CD4-positive, alpha-beta T cell (primary cell): Measurements from ENCODE around the gene ANGEL2. TPM values are rescaled to one million over a fixed set of nuclear protein-coding genes. Genes with fewer than 3 reads are reported as not detected.

Experiments
- ATAC-seq: fragments of 200-7000 bp; cut with Tn5 transposase; one replicate; pipeline ENCODE4 v1.10.0; 2022; ENCODE audit warnings: mild to moderate bottlenecking; ENCODE audit not compliant: poor library complexity
- CTCF ChIA-PET: fragments of 350-600 bp; sonication (Branson Sonifier 250); formaldehyde crosslinking; loops from one replicate; lab custom pipeline; 2021; ENCODE audit warnings: antibody characterized with exemption, inconsistent platforms; lab: Charles Lee
- POLR2A ChIA-PET: fragments of 350-600 bp; sonication (Branson Sonifier 250); formaldehyde crosslinking; loops from one replicate; lab custom pipeline; 2021; ENCODE audit warnings: antibody characterized with exemption, inconsistent platforms; lab: Charles Lee
- DNase-seq, 14 experiments: peaks; one replicate each; pipeline ENCODE4 v3.0.0-alpha.2; 2013 to 2020; ENCODE audit warnings: mixed read lengths in 2 of 14
- H3K27ac ChIP-seq, 2 donors: one replicate each; pipeline versions ENCODE4 v1.5.1 to v1.7.0; 2013; ENCODE audit warnings: low read length in 2 of 2, low read depth in 1 of 2, mild to moderate bottlenecking in 1 of 2
- H3K27me3 ChIP-seq, 2 experiments: 1 replicate in 1 of 2; 2 replicates in 1 of 2; pipeline versions ENCODE4 v1.6.1 to v1.7.0; 2013; ENCODE audit warnings: low read length in 2 of 2, control low read depth in 1 of 2, mild to moderate bottlenecking in 1 of 2, moderate library complexity in 1 of 2; ENCODE audit not compliant: insufficient read depth in 2 of 2, control insufficient read depth in 1 of 2
- H3K36me3 ChIP-seq: one replicate; pipeline ENCODE4 v1.6.1; 2013; ENCODE audit warnings: low read length, control low read depth; ENCODE audit not compliant: insufficient read depth
- H3K4me1 ChIP-seq: one replicate; pipeline ENCODE4 v1.6.1; 2013; ENCODE audit warnings: low read length, control low read depth; ENCODE audit not compliant: insufficient read depth
- H3K4me3 ChIP-seq: one replicate; pipeline ENCODE4 v1.5.1; 2013; ENCODE audit warnings: mild to moderate bottlenecking, low read length, moderate library complexity
- H3K9me3 ChIP-seq, 2 experiments: 1 replicate in 1 of 2; 2 replicates in 1 of 2; pipeline versions ENCODE4 v1.6.1 to v1.7.0; 2013; ENCODE audit warnings: low read length in 2 of 2, mild to moderate bottlenecking in 2 of 2, control low read depth in 1 of 2, moderate library complexity in 1 of 2; ENCODE audit not compliant: control insufficient read depth in 1 of 2, insufficient read depth in 1 of 2
- H3K27ac Mint-ChIP-seq: one replicate; pipeline ENCODE4 v1.8.0; 2020; ENCODE audit warnings: mixed read lengths
- H3K27me3 Mint-ChIP-seq: one replicate; pipeline ENCODE4 v1.8.0; 2021; ENCODE audit warnings: mixed read lengths
- H3K36me3 Mint-ChIP-seq: one replicate; pipeline ENCODE4 v1.8.0; 2021; ENCODE audit warnings: low read depth, mixed read lengths
- H3K4me1 Mint-ChIP-seq: one replicate; pipeline ENCODE4 v1.8.0; 2021; ENCODE audit warnings: low read depth, mixed read lengths
- H3K4me3 Mint-ChIP-seq: one replicate; pipeline ENCODE4 v1.8.0; 2020; ENCODE audit warnings: mild to moderate bottlenecking, mixed read lengths
- H3K9me3 Mint-ChIP-seq: one replicate; pipeline ENCODE4 v1.8.0; 2020; ENCODE audit warnings: mixed read lengths
- intact Hi-C, 2 experiments: fragments of 100-400 bp; cut with DNase I in 1 of 2; cut with micrococcal nuclease in 1 of 2; formaldehyde crosslinking; loops; one replicate each; pipeline versions ENCODE4 v1.15.1 to v1.9.0; 2023 to 2025; cut with DNase I, micrococcal nuclease
- total RNA-seq, 174 experiments: library from RNA in 2 of 174; stranded (reverse) in 2 of 174; gene quantifications; one replicate each; pipeline ENCODE4 v1.2.3 and lab custom pipeline; 2021 to 2026
- TF ChIP-seq, protein P1 (sequence below): fragments of 200-600 bp; IDR thresholded peaks from one replicate; pipeline ENCODE4 v1.8.0; 2022; ENCODE audit warnings: antibody characterized with exemption, mild to moderate bottlenecking

The ANGEL2 gene
- total RNA-seq, 2 experiments from 2014 or later: 53.0 to 56.2 TPM

DNA sequence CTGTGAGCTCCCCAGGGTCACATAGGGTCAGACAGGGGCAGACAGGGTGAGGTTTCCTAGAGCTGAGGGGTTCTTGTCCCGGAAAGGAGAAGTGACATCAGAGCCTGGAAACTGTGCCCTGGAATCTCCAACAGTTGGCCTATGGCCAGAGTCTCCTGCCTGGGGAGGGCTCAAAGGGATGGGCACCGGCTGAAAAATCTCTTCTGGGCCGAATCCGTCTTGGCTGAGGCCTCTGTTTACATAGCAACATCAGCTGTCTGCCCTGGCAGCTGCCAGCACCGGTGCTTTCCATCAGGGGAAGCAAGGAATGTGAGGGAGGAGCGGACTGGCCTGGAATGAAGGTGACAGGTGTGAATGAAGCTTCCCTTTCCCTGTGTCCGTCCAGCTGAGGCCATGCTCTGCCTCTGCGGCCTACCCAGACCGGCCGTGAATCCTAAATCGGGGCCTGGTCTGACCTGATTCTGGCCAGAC lies 34.6 kb downstream of the ANGEL2 start:
- H3K27ac Mint-ChIP-seq: no peak overlapping the region
- ATAC-seq (no peak), DNase-seq (peak in 1 of 14 experiments; percentile 5)
- TF ChIP-seq, protein P1, sequence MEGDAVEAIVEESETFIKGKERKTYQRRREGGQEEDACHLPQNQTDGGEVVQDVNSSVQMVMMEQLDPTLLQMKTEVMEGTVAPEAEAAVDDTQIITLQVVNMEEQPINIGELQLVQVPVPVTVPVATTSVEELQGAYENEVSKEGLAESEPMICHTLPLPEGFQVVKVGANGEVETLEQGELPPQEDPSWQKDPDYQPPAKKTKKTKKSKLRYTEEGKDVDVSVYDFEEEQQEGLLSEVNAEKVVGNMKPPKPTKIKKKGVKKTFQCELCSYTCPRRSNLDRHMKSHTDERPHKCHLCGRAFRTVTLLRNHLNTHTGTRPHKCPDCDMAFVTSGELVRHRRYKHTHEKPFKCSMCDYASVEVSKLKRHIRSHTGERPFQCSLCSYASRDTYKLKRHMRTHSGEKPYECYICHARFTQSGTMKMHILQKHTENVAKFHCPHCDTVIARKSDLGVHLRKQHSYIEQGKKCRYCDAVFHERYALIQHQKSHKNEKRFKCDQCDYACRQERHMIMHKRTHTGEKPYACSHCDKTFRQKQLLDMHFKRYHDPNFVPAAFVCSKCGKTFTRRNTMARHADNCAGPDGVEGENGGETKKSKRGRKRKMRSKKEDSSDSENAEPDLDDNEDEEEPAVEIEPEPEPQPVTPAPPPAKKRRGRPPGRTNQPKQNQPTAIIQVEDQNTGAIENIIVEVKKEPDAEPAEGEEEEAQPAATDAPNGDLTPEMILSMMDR: no peak
- no peaks in the 10 kb centered on the region for H3K36me3 Mint-ChIP-seq
- intact Hi-C loops: loop anchor here in 1 of 2 experiments (5.0 kb wide), 1 partner anchor 164 kb away; no protein-coding TSS in a partner anchor
- ChIA-PET POLR2A (no interaction called here), CTCF (no interaction called here)
- H3K9me3 Mint-ChIP-seq: no peaks in the 10 kb centered on the region
- Histone ChIP-seq H3K4me1 (peaks cover 37% of the 10 kb centered on the region), H3K27me3 (peaks cover 0 to 6% of the 10 kb centered on the region in 2 experiments), H3K9me3 (no peaks in the 10 kb centered on the region), H3K27ac (no peak overlapping the region), H3K36me3 (no peaks in the 10 kb centered on the region), H3K4me3 (no peak overlapping the region)
- peaks cover 4% of the 10 kb centered on the region for H3K27me3 Mint-ChIP-seq
- H3K4me1 Mint-ChIP-seq: peaks cover 5% of the 10 kb centered on the region
- no peak overlapping the region for H3K4me3 Mint-ChIP-seq

DNA sequence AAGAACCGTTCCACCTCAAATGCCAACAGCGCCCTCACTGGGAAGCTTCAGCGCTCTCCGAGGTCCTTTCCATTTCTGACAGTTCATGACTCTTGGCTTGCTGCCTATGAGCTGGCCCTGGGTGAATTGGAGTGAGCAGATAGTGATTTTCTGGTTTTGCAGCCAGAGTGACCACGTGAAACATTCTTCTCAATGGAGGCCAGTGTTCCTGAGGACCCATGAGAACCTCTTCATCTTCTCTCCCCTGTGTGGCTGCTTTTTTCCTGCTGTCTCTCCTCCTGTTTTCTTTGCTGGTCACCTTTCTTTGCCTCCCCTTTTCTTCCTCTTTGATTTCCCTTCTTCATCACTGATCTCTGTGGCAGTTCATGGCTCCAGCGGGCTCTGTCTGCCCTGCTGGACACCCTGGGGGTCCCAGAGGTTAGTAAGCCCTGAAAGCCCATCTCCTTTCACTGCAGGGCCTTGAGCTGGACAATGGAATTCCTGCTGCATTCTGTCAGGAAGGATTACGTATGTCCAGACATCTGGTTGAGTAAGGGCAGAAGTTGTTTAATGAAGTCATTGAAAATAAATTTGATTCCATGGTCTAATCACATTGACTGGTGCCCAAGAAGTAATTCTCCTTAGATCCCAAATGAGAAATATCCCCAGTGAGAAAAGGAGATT lies 35.4 kb downstream of the ANGEL2 start:
- Mint-ChIP-seq H3K9me3 (no peaks in the 10 kb centered on the region), H3K27me3 (peaks cover 4% of the 10 kb centered on the region), H3K27ac (no peak overlapping the region), H3K36me3 (no peaks in the 10 kb centered on the region), H3K4me3 (no peak overlapping the region), H3K4me1 (peaks cover 5% of the 10 kb centered on the region)
- Histone ChIP-seq H3K9me3 (no peaks in the 10 kb centered on the region), H3K36me3 (no peaks in the 10 kb centered on the region), H3K27me3 (peaks cover 0 to 6% of the 10 kb centered on the region in 2 experiments), H3K4me1 (peaks cover 37% of the 10 kb centered on the region), H3K4me3 (no peak overlapping the region), H3K27ac (no peak overlapping the region)
- intact Hi-C loops: loop anchor here in 1 of 2 experiments (5.0 kb wide), 1 partner anchor 163 kb away; no protein-coding TSS in a partner anchor
- DNase-seq: no peak
- ChIA-PET CTCF (no interaction called here), POLR2A (no interaction called here)
- TF ChIP-seq, protein P1: no peak
- no peak for ATAC-seq

DNA sequence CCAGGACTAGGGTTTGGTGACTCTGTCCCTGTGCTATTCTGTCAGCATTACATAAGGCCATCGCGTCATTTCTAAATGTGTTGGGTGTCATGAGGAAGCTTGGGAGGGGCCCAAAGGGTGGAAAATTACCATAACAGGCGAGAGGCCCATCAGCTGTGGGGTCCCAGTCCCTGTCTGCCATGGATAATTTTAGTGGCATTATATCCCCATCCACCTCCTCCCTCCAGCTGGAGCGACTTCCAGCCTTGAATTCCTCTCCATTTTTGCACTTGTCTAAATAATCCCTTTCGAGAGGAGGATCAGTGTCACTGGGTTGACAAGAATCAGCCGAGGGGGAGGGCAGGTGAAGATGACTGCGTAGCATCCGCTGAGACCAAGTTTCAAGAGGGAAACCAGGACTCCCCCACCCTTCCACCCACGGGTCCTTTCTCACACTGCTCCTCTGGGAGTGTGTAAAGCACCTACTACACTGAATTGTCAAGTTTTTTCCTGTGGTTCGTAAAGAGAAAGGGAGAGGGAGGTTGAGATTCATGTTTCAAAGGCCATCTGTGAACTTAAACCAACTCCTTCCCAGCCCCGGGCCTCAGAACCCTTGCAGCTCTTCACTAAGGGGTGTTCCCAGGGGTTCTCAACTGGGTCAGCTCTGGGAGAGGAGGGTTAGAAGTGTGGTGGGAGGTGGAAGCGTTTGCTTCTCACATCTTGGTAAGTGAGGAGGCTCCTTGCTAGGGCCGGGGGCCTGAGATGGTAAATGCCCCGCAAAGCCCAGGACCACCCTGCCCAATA lies 36.1 kb downstream of the ANGEL2 start:
- Histone ChIP-seq H3K27ac (no peak overlapping the region), H3K27me3 (peaks cover 0 to 6% of the 10 kb centered on the region in 2 experiments), H3K4me1 (peaks cover 37% of the 10 kb centered on the region), H3K36me3 (no peaks in the 10 kb centered on the region), H3K9me3 (no peaks in the 10 kb centered on the region), H3K4me3 (no peak overlapping the region)
- Mint-ChIP-seq H3K4me1 (peaks cover 5% of the 10 kb centered on the region), H3K9me3 (no peaks in the 10 kb centered on the region), H3K4me3 (no peak overlapping the region), H3K36me3 (no peaks in the 10 kb centered on the region), H3K27me3 (peaks cover 4% of the 10 kb centered on the region), H3K27ac (peak overlapping the region; percentile 64)
- ChIA-PET CTCF (no interaction called here), POLR2A (interaction anchor here (0.6 kb wide), 1 partner anchor 37 kb away, joined by 4 read pairs; no protein-coding TSS in a partner anchor)
- DNase-seq (peak in 4 of 14 experiments; percentile 10 to 29 (median 17)), ATAC-seq (peak; percentile 58)
- intact Hi-C loops: loop anchor here in 1 of 2 experiments (5.0 kb wide), 1 partner anchor 162 kb away; no protein-coding TSS in a partner anchor
- TF ChIP-seq, protein P1: no peak
